Measurements from ENCODE around the gene GCLC.

GCLC gene

DNA sequence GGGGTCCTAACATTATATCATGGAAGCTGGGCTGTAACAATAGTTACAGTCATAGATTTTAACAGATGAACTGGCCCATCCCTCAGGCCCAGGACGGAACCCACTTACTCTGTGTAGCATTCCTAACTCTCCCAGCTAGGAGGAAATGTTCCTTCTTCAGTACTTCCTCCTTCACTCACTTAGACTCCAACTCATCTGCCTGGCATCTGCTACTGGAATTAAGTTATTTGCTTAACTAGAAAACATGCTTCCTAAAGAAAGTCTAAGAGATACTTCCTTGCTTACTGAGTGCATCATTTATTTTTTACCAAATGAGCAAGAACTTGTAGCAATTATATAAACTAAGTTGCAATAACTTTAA, 20.5 kb downstream of the GCLC start:
- no peak for DNase-seq (ENCODE audit: low spot score)
- Mint-ChIP-seq H3K9me3 (no peaks in the 10 kb centered on the region), H3K36me3 (ENCODE audit: low read depth) (peaks cover 2% of the 10 kb centered on the region)

DNA sequence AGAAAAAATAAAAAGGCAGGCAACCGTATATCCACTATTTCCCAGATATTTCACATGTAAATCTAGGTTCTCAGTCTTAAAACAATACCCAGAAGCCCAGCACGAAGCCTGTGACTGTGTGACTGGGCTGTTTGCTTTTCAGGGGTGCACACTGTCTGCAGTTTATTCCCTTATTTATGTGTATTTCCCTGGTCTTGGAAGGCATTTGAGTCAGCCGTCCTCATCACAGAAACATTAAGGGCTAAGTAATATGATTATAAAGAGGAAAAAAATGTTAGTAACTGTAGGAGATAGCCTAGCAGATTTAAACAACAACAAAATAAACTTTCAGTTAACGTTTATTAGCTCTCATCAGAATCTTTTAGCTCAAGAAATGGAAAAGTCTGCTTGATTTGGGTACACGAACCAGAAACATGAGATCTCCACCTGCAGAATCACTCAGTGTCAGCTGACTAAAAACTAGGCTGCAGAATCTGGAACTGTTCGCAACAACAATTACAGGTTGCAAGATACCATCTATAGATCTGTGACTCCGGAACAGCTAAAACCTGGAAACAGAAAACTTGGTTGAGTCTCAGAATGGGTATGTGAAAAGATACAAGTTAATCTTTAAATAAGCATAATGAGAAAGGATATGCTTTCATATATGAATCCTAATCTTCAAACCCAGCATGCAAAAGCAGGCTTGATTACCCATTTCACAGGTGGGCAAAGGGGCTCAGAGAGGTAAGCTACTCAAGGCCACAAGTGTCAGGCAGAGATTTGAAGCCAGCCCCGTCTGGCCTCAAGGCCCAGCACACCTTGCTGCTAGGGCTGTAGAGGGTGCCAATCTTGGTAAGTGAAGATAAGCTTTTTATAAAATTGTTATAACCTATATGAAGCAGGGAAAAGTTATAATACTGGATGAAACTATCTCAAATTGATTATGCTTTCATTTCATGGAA, 21.1 kb downstream of the GCLC start:
- H3K9me3 Mint-ChIP-seq = no peaks in the 10 kb centered on the region
- no peak overlapping the region for H3K27ac Mint-ChIP-seq
- DNase-seq (ENCODE audit: low spot score) = no peak
- H3K27me3 Mint-ChIP-seq (ENCODE audit: low read depth) = no peaks in the 10 kb centered on the region
- H3K4me1 Mint-ChIP-seq (ENCODE audit: low read depth) = peaks cover 2% of the 10 kb centered on the region
- peaks cover 5% of the 10 kb centered on the region for H3K36me3 Mint-ChIP-seq (ENCODE audit: low read depth)
- no peak overlapping the region for H3K4me3 Mint-ChIP-seq

More for the DNA sequence above, 20.5 kb downstream of the GCLC start:
- Mint-ChIP-seq H3K4me3 (no peak overlapping the region), H3K27me3 (ENCODE audit: low read depth) (no peaks in the 10 kb centered on the region), H3K4me1 (ENCODE audit: low read depth) (peaks cover 2% of the 10 kb centered on the region), H3K27ac (no peak overlapping the region)

DNA sequence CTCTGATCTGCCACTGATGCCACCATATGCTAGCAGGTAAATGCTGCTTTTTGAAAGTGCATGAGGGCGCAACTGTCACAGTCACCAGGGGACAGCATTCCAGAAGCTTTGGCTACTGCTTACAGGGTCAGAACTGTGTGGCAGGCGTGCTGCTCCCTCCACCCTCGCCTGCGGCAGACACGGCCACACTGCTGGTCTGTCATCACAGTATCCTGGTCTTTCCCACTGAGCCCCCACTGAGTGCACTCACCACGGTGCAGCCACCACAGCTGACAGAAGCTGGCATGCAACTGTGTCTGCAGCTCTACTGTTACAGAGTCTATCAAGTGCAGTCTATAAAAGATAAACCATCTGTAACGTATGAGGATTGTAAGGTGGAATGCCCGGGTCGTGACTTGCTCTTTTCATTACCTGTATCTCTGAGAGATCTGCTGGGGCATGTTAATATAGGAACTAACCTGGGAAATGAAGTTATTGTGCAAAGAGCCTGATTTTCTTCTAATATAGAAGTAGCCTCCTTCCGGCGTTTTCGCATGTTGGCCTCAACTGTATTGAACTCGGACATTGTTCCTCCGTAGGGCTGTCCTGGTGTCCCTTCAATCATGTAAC, 24.5 kb downstream of the GCLC start:
- Mint-ChIP-seq H3K36me3 (ENCODE audit: low read depth) (peaks cover 11% of the 10 kb centered on the region), H3K4me3 (no peak overlapping the region), H3K27ac (no peak overlapping the region), H3K27me3 (ENCODE audit: low read depth) (no peaks in the 10 kb centered on the region), H3K4me1 (ENCODE audit: low read depth) (no peaks in the 10 kb centered on the region), H3K9me3 (no peaks in the 10 kb centered on the region)
- no peak for DNase-seq (ENCODE audit: low spot score)

DNA sequence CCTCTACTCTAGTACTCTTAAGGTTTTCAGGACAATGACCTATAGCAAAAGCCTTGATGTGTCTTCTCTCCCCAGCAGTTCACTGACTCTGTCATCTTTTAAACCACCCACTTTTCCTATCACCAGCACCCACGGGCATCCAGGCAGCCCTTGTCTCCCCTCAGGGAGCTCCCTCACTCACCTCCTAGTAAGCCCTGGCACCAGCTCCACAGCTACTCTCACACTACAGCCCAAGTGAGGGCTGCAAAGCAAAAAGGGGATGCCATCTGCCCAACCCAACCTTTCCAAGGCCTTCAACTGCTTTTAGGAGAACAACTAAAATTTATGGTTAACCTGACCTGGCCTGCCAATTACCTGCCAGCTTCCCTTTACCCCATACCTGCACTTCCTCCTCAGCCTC, 26.0 kb downstream of the GCLC start:
- no peaks in the 10 kb centered on the region for H3K27me3 Mint-ChIP-seq (ENCODE audit: low read depth)
- DNase-seq (ENCODE audit: low spot score) = no peak
- H3K4me1 Mint-ChIP-seq (ENCODE audit: low read depth) = no peaks in the 10 kb centered on the region
- peaks cover 15% of the 10 kb centered on the region for H3K36me3 Mint-ChIP-seq (ENCODE audit: low read depth)
- H3K4me3 Mint-ChIP-seq = no peak overlapping the region
- H3K9me3 Mint-ChIP-seq = no peaks in the 10 kb centered on the region
- no peak overlapping the region for H3K27ac Mint-ChIP-seq

DNA sequence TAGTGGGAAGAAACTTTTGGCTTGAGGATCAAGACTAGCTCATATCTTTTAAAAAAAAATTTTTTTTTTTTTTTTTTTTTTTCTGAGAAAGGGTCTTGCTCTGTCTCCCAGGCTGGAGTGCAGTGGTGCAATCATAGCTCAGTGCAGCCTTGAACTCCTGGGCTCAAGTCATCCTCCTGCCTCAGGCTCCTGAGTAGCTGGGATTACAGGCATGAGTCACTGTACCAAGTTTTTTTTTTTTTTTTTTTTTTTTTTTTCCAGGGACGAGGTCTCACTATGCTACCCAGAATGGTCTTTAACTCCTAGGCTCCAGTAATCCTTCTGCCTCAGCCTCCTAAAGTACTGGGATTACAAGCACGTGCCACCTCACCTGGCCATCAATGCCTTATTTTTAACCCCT, 27.9 kb downstream of the GCLC start:
- H3K36me3 Mint-ChIP-seq (ENCODE audit: low read depth) = peaks cover 19% of the 10 kb centered on the region

DNA sequence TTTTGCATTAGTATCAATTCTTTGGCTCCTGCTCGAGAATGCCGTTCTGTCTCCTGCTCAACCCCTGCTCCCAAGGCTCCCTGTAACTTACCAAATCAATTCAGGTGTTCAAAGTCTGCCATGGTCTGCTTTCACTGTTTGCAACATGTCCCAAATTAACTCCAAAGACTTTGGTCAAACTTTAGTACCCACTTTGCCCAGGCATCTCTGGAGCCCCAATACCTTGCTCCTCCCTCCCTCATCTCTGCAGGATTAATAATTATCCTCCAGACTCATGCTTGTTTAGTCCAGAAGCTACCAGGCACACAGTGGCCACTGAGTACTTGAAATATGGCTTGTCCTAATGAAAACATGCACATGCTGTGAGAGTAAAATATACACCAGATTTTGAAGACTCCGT, 30.2 kb downstream of the GCLC start:
- no peak for DNase-seq (ENCODE audit: low spot score)
- Mint-ChIP-seq H3K9me3 (no peaks in the 10 kb centered on the region), H3K27ac (no peak overlapping the region), H3K4me3 (no peak overlapping the region), H3K4me1 (ENCODE audit: low read depth) (no peaks in the 10 kb centered on the region), H3K27me3 (ENCODE audit: low read depth) (no peaks in the 10 kb centered on the region), H3K36me3 (ENCODE audit: low read depth) (peaks cover 25% of the 10 kb centered on the region)

More for the DNA sequence above, 27.9 kb downstream of the GCLC start:
- no peaks in the 10 kb centered on the region for H3K27me3 Mint-ChIP-seq (ENCODE audit: low read depth)
- no peaks in the 10 kb centered on the region for H3K9me3 Mint-ChIP-seq
- no peak for DNase-seq (ENCODE audit: low spot score)
- no peak overlapping the region for H3K27ac Mint-ChIP-seq
- no peaks in the 10 kb centered on the region for H3K4me1 Mint-ChIP-seq (ENCODE audit: low read depth)
- H3K4me3 Mint-ChIP-seq = no peak overlapping the region

DNA sequence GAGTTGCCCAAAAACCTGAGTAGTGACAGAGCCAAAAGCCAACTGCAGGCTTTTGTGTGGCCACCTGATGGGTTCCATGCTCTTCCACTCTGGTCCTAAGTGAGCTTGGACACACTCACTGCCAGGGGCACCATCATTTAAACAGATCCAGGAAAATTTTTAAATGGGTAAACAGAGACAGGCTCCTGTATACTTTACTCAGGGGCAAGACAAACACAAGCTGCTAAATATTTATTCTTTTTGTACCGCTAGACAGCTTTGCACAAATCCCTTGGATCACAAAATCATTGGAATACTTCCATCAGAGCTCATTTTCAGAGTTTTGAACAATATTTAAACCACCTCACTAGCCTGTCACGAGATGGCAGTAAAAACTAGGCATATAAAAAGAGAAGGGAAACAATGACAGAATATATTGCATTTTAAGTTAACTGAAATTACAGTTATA, 31.4 kb downstream of the GCLC start:
- Mint-ChIP-seq H3K4me1 (ENCODE audit: low read depth) (no peaks in the 10 kb centered on the region), H3K4me3 (no peak overlapping the region), H3K27ac (no peak overlapping the region), H3K27me3 (ENCODE audit: low read depth) (no peaks in the 10 kb centered on the region), H3K9me3 (no peaks in the 10 kb centered on the region), H3K36me3 (ENCODE audit: low read depth) (peaks cover 25% of the 10 kb centered on the region)
- DNase-seq (ENCODE audit: low spot score) = no peak

DNA sequence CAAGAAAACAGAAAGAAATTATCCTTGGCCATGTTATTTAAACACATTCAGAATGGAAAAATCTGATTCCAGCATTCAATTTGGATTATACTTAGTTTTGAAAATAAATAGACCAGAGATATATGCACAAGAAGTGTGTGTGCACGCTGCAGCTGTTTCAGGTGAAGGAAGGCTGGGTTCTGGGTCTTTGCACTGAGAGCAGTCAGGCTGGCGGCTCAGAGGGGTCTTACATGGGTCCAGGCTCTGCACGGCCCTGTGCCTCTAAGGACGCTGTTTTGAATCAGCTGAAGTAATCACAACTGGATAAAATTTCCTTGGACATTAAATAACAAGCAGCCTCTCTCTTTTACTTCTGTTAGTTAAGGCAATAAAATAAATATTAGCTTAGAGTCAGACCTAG, 31.8 kb downstream of the GCLC start:
- no peak for DNase-seq (ENCODE audit: low spot score)
- H3K4me1 Mint-ChIP-seq (ENCODE audit: low read depth) = no peaks in the 10 kb centered on the region
- H3K36me3 Mint-ChIP-seq (ENCODE audit: low read depth) = peaks cover 27% of the 10 kb centered on the region
- H3K9me3 Mint-ChIP-seq = no peaks in the 10 kb centered on the region
- H3K27me3 Mint-ChIP-seq (ENCODE audit: low read depth) = no peaks in the 10 kb centered on the region
- no peak overlapping the region for H3K4me3 Mint-ChIP-seq
- no peak overlapping the region for H3K27ac Mint-ChIP-seq

DNA sequence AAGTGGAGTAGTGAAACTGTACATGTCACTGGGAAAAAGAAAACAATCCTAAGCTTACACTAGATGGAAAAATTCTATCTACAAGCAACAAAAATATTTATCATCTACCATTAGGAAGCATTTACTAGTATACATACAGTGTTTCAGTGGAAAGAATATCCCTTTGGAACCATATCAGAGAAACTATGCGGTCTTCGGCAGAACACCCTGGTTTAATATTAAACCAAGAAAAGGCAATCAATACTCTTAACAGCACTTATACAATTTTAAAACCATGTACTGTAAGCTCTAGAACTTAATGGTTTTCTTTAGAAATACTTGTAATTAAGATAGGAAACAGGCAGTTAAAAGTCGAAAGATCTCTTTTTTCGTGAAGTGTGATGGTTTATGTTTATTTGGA, 32.3 kb downstream of the GCLC start:
- Mint-ChIP-seq H3K36me3 (ENCODE audit: low read depth) (peaks cover 27% of the 10 kb centered on the region), H3K9me3 (no peaks in the 10 kb centered on the region), H3K27me3 (ENCODE audit: low read depth) (no peaks in the 10 kb centered on the region), H3K27ac (no peak overlapping the region), H3K4me3 (no peak overlapping the region), H3K4me1 (ENCODE audit: low read depth) (no peaks in the 10 kb centered on the region)
- DNase-seq (ENCODE audit: low spot score) = no peak

DNA sequence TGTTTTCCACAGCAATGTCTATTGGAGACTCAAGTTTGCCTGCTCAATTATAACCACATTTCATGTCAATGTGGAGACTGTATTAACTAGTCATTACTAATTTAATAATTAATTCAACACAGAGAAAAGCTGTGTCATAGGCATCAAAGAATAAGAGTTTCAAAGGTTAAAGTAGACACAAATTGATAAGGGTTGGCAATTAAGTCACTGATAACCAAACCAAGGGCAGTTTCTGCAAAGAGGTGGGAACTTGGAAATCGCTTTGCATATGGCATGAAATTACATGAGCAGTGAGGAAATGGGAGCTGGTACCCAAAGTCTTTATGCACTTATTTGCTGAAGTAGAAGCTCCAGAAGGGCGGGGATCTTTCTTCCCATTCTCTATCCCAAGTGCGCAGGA, 34.2 kb downstream of the GCLC start:
- Mint-ChIP-seq H3K36me3 (ENCODE audit: low read depth) (peaks cover 27% of the 10 kb centered on the region), H3K4me1 (ENCODE audit: low read depth) (peaks cover 2% of the 10 kb centered on the region), H3K27me3 (ENCODE audit: low read depth) (no peaks in the 10 kb centered on the region), H3K4me3 (no peak overlapping the region), H3K9me3 (no peaks in the 10 kb centered on the region), H3K27ac (no peak overlapping the region)
- DNase-seq (ENCODE audit: low spot score) = no peak

DNA sequence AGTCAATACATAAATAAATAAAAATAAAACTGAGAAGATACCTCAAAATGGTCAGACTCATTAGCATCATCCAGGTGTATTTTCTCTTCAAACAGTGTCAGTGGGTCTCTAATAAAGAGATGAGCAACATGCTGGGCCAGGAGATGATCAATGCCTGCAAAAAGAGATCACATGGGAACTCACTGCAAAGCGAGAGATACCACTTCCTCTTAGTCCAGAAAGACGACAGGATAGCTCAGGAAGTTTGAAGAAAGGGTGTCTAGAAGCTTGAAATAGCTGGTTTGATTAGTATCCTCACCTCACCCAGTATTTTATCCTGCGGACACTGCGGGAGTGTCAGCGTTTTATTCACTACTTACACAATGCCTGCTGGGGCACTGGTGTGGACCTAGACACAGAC, 38.0 kb downstream of the GCLC start:
- Mint-ChIP-seq H3K36me3 (ENCODE audit: low read depth) (peaks cover 34% of the 10 kb centered on the region), H3K4me3 (no peak overlapping the region), H3K9me3 (no peaks in the 10 kb centered on the region), H3K4me1 (ENCODE audit: low read depth) (peaks cover 2% of the 10 kb centered on the region), H3K27ac (no peak overlapping the region), H3K27me3 (ENCODE audit: low read depth) (no peaks in the 10 kb centered on the region)
- DNase-seq (ENCODE audit: low spot score) = no peak

DNA sequence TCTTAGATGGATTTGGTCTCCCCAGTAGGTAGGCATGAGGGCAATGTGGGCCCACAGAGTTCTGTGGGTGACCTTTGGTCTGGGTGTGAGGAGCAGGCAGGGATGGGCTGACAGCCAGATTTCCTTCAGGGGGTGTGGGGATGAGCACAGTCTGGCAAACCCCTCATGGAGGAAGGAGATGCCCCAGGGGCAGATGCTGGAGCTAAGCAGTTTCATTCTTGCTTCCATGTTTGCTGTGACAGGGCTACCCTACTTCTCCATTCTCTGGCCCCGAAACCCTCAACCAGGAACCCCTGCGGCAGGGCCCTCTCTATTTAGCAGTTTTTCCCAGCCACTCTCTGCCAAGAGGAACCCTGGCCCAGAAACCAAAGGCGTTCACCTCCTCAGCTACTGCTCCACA, 40.4 kb downstream of the GCLC start:
- no peaks in the 10 kb centered on the region for H3K27me3 Mint-ChIP-seq (ENCODE audit: low read depth)
- peaks cover 30% of the 10 kb centered on the region for H3K36me3 Mint-ChIP-seq (ENCODE audit: low read depth)
- no peaks in the 10 kb centered on the region for H3K9me3 Mint-ChIP-seq
- DNase-seq (ENCODE audit: low spot score) = no peak
- no peak overlapping the region for H3K27ac Mint-ChIP-seq
- no peak overlapping the region for H3K4me3 Mint-ChIP-seq
- peaks cover 2% of the 10 kb centered on the region for H3K4me1 Mint-ChIP-seq (ENCODE audit: low read depth)

DNA sequence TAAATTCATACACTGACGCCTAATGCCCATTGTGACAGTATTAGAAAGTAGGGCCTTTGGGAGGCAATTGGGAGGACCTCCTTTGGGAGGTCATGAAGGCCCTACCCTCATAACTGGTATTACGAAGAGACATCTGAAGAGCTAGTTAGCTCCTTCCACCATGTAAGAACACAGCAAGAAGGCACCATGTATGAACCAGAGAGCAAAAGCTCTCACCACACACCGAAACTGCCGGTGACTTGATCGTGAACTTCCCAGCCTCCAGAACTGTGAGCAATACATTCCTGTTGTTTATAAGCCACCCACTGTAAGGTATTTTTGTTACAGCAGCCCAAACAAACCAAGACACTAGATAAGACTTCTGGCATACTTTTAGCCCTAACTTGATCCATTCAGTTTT, 41.8 kb downstream of the GCLC start:
- Mint-ChIP-seq H3K36me3 (ENCODE audit: low read depth) (peaks cover 25% of the 10 kb centered on the region), H3K4me3 (no peak overlapping the region), H3K9me3 (no peaks in the 10 kb centered on the region), H3K4me1 (ENCODE audit: low read depth) (peaks cover 2% of the 10 kb centered on the region), H3K27ac (no peak overlapping the region), H3K27me3 (ENCODE audit: low read depth) (no peaks in the 10 kb centered on the region)
- DNase-seq (ENCODE audit: low spot score) = no peak

DNA sequence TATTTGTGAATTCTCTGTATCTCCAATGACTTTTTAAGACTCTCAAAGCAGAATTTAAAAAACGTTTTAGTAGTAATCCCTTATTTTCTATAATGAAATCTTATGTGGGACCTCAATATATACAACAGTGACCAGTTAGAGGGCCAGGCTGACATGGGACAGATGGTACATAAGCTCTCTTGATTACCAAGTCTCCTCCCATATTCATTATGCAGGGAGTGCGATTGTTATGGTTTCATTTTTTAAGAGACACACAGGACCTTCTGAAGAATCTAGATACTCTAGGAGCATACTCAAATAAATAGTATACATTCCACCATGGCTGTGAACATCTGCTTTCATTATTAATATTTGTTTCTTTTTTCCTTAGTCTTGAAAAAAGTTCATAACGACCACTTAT, 43.5 kb downstream of the GCLC start:
- Mint-ChIP-seq H3K36me3 (ENCODE audit: low read depth) (peaks cover 30% of the 10 kb centered on the region), H3K4me3 (no peak overlapping the region), H3K4me1 (ENCODE audit: low read depth) (no peaks in the 10 kb centered on the region), H3K27ac (no peak overlapping the region), H3K9me3 (no peaks in the 10 kb centered on the region), H3K27me3 (ENCODE audit: low read depth) (no peaks in the 10 kb centered on the region)
- DNase-seq (ENCODE audit: low spot score) = no peak
